ENCODE measurements around the gene DNAJB6.

The DNAJB6 gene

DNA sequence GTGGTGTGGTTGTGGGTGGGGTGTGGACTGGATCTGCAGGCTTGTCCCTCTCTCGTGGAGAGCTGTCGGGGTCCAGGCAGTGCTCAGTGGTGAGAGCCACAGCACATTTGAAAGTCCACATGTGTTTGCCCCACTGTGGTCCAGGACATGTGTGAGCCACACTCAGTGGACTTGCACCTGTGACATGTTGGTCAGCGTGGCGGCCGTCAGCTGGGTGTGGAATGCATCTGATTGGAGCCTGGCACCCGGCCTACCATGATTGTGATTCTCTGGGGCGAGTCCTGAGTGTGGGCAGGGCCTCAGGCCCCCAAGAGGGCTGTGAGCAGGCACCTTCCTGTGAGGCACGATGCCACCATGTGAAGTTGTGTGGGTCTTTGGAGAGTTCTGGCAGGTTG, 77.9 kb downstream of the DNAJB6 start:
- TF ChIP-seq BACH2 (CRISPR knock-in tag; IDR thresholded peaks at IDR 0.05; ENCODE audit: borderline replicate concordance) (no peak), ESRRG (CRISPR knock-in tag; IDR thresholded peaks at IDR 0.05) (no peak), PPARA (CRISPR knock-in tag; IDR thresholded peaks at IDR 0.05; ENCODE audit: borderline replicate concordance) (no peak), CSDC2 (CRISPR knock-in tag; IDR thresholded peaks at IDR 0.05) (no peak), ISL1 (CRISPR knock-in tag; IDR thresholded peaks at IDR 0.05) (no peak), SNAI2 (CRISPR knock-in tag; IDR thresholded peaks at IDR 0.05) (no peak), RARB (CRISPR knock-in tag; IDR thresholded peaks at IDR 0.05) (no peak), ZC3H10 (CRISPR knock-in tag; IDR thresholded peaks at IDR 0.05) (no peak), TOX (CRISPR knock-in tag; IDR thresholded peaks at IDR 0.05; ENCODE audit: borderline replicate concordance) (no peak), ZFP30 (CRISPR knock-in tag; IDR thresholded peaks at IDR 0.05) (no peak), ZNF565 (CRISPR knock-in tag; conservative IDR thresholded peaks at IDR 0.05; ENCODE audit: low read depth) (no peak), ZFP3 (CRISPR knock-in tag; IDR thresholded peaks at IDR 0.05) (no peak), GLIS3 (CRISPR knock-in tag; IDR thresholded peaks at IDR 0.05) (no peak), OSR1 (CRISPR knock-in tag; IDR thresholded peaks at IDR 0.05) (no peak)
- TF ChIP-seq, protein P1, sequence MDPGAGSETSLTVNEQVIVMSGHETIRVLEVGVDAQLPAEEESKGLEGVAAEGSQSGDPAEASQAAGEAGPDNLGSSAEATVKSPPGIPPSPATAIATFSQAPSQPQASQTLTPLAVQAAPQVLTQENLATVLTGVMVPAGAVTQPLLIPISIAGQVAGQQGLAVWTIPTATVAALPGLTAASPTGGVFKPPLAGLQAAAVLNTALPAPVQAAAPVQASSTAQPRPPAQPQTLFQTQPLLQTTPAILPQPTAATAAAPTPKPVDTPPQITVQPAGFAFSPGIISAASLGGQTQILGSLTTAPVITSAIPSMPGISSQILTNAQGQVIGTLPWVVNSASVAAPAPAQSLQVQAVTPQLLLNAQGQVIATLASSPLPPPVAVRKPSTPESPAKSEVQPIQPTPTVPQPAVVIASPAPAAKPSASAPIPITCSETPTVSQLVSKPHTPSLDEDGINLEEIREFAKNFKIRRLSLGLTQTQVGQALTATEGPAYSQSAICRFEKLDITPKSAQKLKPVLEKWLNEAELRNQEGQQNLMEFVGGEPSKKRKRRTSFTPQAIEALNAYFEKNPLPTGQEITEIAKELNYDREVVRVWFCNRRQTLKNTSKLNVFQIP (CRISPR knock-in tag; IDR thresholded peaks at IDR 0.05; ENCODE audit: borderline replicate concordance, low read depth), result no peak
- no peak for ATAC-seq

DNA sequence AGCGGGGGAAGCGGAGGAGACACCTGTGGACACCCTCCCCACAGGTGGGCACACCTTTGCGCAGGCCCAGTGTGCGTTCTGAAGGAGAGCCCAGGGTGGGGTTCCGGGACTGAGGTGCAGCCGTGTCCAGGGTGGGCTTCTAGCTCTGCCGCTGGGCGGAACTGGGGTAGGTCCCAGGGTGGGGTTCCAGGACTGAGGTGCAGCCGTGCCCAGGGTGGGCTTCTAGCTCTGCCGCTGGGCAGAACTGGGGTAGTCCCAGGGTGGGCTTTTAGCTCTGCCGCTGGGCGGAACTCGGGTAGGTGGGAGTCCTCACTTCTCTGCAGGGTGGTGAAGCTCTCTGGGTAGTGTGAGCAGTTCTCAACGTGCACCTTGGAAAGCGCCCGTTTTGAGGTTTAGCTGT, 78.7 kb downstream of the DNAJB6 start:
- TF ChIP-seq, protein P2, sequence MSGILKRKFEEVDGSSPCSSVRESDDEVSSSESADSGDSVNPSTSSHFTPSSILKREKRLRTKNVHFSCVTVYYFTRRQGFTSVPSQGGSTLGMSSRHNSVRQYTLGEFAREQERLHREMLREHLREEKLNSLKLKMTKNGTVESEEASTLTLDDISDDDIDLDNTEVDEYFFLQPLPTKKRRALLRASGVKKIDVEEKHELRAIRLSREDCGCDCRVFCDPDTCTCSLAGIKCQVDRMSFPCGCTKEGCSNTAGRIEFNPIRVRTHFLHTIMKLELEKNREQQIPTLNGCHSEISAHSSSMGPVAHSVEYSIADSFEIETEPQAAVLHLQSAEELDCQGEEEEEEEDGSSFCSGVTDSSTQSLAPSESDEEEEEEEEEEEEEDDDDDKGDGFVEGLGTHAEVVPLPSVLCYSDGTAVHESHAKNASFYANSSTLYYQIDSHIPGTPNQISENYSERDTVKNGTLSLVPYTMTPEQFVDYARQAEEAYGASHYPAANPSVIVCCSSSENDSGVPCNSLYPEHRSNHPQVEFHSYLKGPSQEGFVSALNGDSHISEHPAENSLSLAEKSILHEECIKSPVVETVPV (CRISPR knock-in tag; IDR thresholded peaks at IDR 0.05), result no peak
- TF ChIP-seq ZFP30 (CRISPR knock-in tag; IDR thresholded peaks at IDR 0.05) (no peak), OSR1 (CRISPR knock-in tag; IDR thresholded peaks at IDR 0.05) (no peak), ESRRG (CRISPR knock-in tag; IDR thresholded peaks at IDR 0.05) (no peak), RARB (CRISPR knock-in tag; IDR thresholded peaks at IDR 0.05) (no peak), ZNF8 (CRISPR knock-in tag; IDR thresholded peaks at IDR 0.05) (no peak), TSHZ2 (CRISPR knock-in tag; IDR thresholded peaks at IDR 0.05) (no peak), ZC3H10 (CRISPR knock-in tag; IDR thresholded peaks at IDR 0.05) (no peak), ZNF70 (CRISPR knock-in tag; IDR thresholded peaks at IDR 0.05) (no peak), PATZ1 (CRISPR knock-in tag; IDR thresholded peaks at IDR 0.05; ENCODE audit: borderline replicate concordance) (no peak), ARNTL (CRISPR knock-in tag; IDR thresholded peaks at IDR 0.05; ENCODE audit: borderline replicate concordance, low read depth) (no peak), ZFP3 (CRISPR knock-in tag; IDR thresholded peaks at IDR 0.05) (no peak), TOX (CRISPR knock-in tag; IDR thresholded peaks at IDR 0.05; ENCODE audit: borderline replicate concordance) (no peak), PPARA (CRISPR knock-in tag; IDR thresholded peaks at IDR 0.05; ENCODE audit: borderline replicate concordance) (no peak), CREB5 (CRISPR knock-in tag; IDR thresholded peaks at IDR 0.05; ENCODE audit: low read depth) (no peak)

GRCh38 chr7:157416011-157416410, 79.2 kb downstream of the DNAJB6 start:
- no peak for ATAC-seq
- TF ChIP-seq PATZ1 (CRISPR knock-in tag; IDR thresholded peaks at IDR 0.05; ENCODE audit: borderline replicate concordance) (no peak), TCF4 (CRISPR knock-in tag; IDR thresholded peaks at IDR 0.05; ENCODE audit: borderline replicate concordance) (no peak)

More for the DNA sequence above, 78.7 kb downstream of the DNAJB6 start:
- ATAC-seq, result no peak

Measured in SK-N-SH treated with all-trans-retinoic acid at 6 μM for 48 hours (cell line).